WTC11 (cell line): ENCODE data around the gene ALG5. TPM values are rescaled to one million over a fixed set of nuclear protein-coding genes. Genes with fewer than 3 reads are reported as not detected.

ENCODE experiments used
- ATAC-seq: fragments of 200-7000 bp; cut with Tn5 transposase; 2 replicates; pipeline ENCODE4 v1.10.0; 2021; ENCODE audit warnings: mild to moderate bottlenecking, moderate library complexity
- CTCF ChIA-PET: fragments of 300-600 bp; sonication (Branson Sonifier 250); formaldehyde crosslinking; loops from one replicate; lab custom pipeline; 2021; ENCODE audit warnings: antibody characterized with exemption; lab: Charles Lee
- POLR2A ChIA-PET: fragments of 350-600 bp; sonication (Branson Sonifier 250); formaldehyde crosslinking; loops from one replicate; lab custom pipeline; 2021; ENCODE audit warnings: antibody characterized with exemption; lab: Charles Lee
- DNase-seq: peaks from one replicate; pipeline ENCODE4 v3.0.0; 2021; ENCODE audit warnings: low spot score
- H3K27ac Mint-ChIP-seq: 2 replicates; pipeline ENCODE4 v1.8.0; 2021; ENCODE audit warnings: mixed read lengths
- H3K27me3 Mint-ChIP-seq: 2 replicates; pipeline ENCODE4 v1.8.0; 2021; ENCODE audit warnings: low read depth, mild to moderate bottlenecking, moderate library complexity, mixed read lengths
- H3K36me3 Mint-ChIP-seq: 2 replicates; pipeline ENCODE4 v1.8.0; 2021; ENCODE audit warnings: mixed read lengths
- H3K4me1 Mint-ChIP-seq: 2 replicates; pipeline ENCODE4 v1.8.0; 2022; ENCODE audit warnings: mixed read lengths
- H3K4me3 Mint-ChIP-seq: 2 replicates; pipeline ENCODE4 v1.8.0; 2021; ENCODE audit warnings: mild to moderate bottlenecking, moderate library complexity, mixed read lengths
- H3K9me3 Mint-ChIP-seq: 2 replicates; pipeline ENCODE4 v1.8.0; 2021; ENCODE audit warnings: mixed read lengths
- ATF1 ChIP-seq: sonication (generic); formaldehyde crosslinking; IDR thresholded peaks from 2 replicates; pipeline ENCODE4 v1.8.1; 2023; ENCODE audit warnings: mild to moderate bottlenecking, moderate library complexity, missing genetic modification reagents
- ATF3 ChIP-seq: sonication (generic); formaldehyde crosslinking; conservative IDR thresholded peaks from 2 replicates; pipeline ENCODE4 v1.8.1; 2022; ENCODE audit warnings: mild to moderate bottlenecking, missing genetic modification reagents
- CBFB ChIP-seq: sonication (generic); formaldehyde crosslinking; IDR thresholded peaks from 2 replicates; pipeline ENCODE4 v1.8.1; 2022; ENCODE audit warnings: mild to moderate bottlenecking, low read depth, missing genetic modification reagents
- CDX4 ChIP-seq: fragments of 250-450 bp; sonication (Bioruptor Pico); IDR thresholded peaks from 2 replicates; pipeline ENCODE4 v1.9.0; 2021; ENCODE audit warnings: moderate library complexity, mild to moderate bottlenecking, inconsistent platforms, borderline replicate concordance
- CREB1 ChIP-seq: sonication (generic); formaldehyde crosslinking; IDR thresholded peaks from 2 replicates; pipeline ENCODE4 v1.8.0; 2023; ENCODE audit warnings: mild to moderate bottlenecking, missing genetic modification reagents
- CTCF ChIP-seq: fragments of 200-600 bp; IDR thresholded peaks from 2 replicates; pipeline ENCODE4 v1.8.0; 2022; ENCODE audit warnings: antibody characterized with exemption
- E2F1 ChIP-seq: sonication (generic); formaldehyde crosslinking; IDR thresholded peaks from 2 replicates; pipeline ENCODE4 v1.8.0; 2022; ENCODE audit warnings: mild to moderate bottlenecking, missing genetic modification reagents
- E2F5 ChIP-seq: sonication (generic); formaldehyde crosslinking; IDR thresholded peaks from 2 replicates; pipeline ENCODE4 v1.8.1; 2022; ENCODE audit warnings: mild to moderate bottlenecking, moderate library complexity, missing genetic modification reagents
- EMX1 ChIP-seq: fragments of 250-450 bp; sonication (Bioruptor Pico); IDR thresholded peaks from 2 replicates; pipeline ENCODE4 v1.8.0; 2021; ENCODE audit warnings: mild to moderate bottlenecking
- ETV6 ChIP-seq: sonication (generic); formaldehyde crosslinking; IDR thresholded peaks from 2 replicates; pipeline ENCODE4 v1.8.1; 2022; ENCODE audit warnings: mild to moderate bottlenecking, missing genetic modification reagents
- FOXJ3 ChIP-seq: sonication (generic); formaldehyde crosslinking; IDR thresholded peaks from 2 replicates; pipeline ENCODE4 v1.9.0; 2021; ENCODE audit warnings: missing genetic modification reagents, mild to moderate bottlenecking, borderline replicate concordance
- GTF2I ChIP-seq: fragments of 250-450 bp; sonication (Bioruptor Pico); conservative IDR thresholded peaks from 2 replicates; pipeline ENCODE4 v1.4.0; 2021; ENCODE audit warnings: mild to moderate bottlenecking
- HMGA2 ChIP-seq: fragments of 250-450 bp; sonication (Bioruptor Pico); IDR thresholded peaks from 2 replicates; pipeline ENCODE4 v1.4.0; 2021; ENCODE audit warnings: mild to moderate bottlenecking, moderate library complexity
- HMGXB4 ChIP-seq: sonication (generic); formaldehyde crosslinking; IDR thresholded peaks from 2 replicates; pipeline ENCODE4 v1.8.1; 2023; ENCODE audit warnings: mild to moderate bottlenecking, moderate library complexity, missing genetic modification reagents
- IRF2 ChIP-seq: sonication (generic); formaldehyde crosslinking; IDR thresholded peaks from 2 replicates; pipeline ENCODE4 v1.8.0; 2022; ENCODE audit warnings: low read depth, missing genetic modification reagents, borderline replicate concordance
- KAT7 ChIP-seq: sonication (generic); formaldehyde crosslinking; IDR thresholded peaks from 2 replicates; pipeline ENCODE4 v1.8.1; 2023; ENCODE audit warnings: missing genetic modification reagents, mild to moderate bottlenecking, borderline replicate concordance
- MXD4 ChIP-seq: fragments of 250-450 bp; sonication (Bioruptor Pico); IDR thresholded peaks from 2 replicates; pipeline ENCODE4 v1.8.0; 2021; ENCODE audit warnings: mild to moderate bottlenecking, moderate library complexity, borderline replicate concordance
- NFATC4 ChIP-seq: fragments of 250-450 bp; sonication (Bioruptor Pico); IDR thresholded peaks from 2 replicates; pipeline ENCODE4 v1.9.0; 2021; ENCODE audit warnings: mild to moderate bottlenecking
- NFE2L1 ChIP-seq: sonication (generic); formaldehyde crosslinking; IDR thresholded peaks from 2 replicates; pipeline ENCODE4 v1.8.1; 2023; ENCODE audit warnings: missing genetic modification reagents
- NR1H2 ChIP-seq: sonication (generic); formaldehyde crosslinking; IDR thresholded peaks from 2 replicates; pipeline ENCODE4 v1.9.0; 2021; ENCODE audit warnings: mild to moderate bottlenecking, moderate library complexity, missing genetic modification reagents
- PRRX2 ChIP-seq: fragments of 250-450 bp; sonication (Bioruptor Pico); IDR thresholded peaks from 2 replicates; pipeline ENCODE4 v1.8.0; 2021; ENCODE audit warnings: mild to moderate bottlenecking
- RORB ChIP-seq: fragments of 250-450 bp; sonication (Bioruptor Pico); IDR thresholded peaks from 2 replicates; pipeline ENCODE4 v1.9.0; 2021; ENCODE audit warnings: mild to moderate bottlenecking
- ZBTB21 ChIP-seq: sonication (generic); formaldehyde crosslinking; IDR thresholded peaks from 2 replicates; pipeline ENCODE4 v1.8.1; 2023; ENCODE audit warnings: mild to moderate bottlenecking, missing genetic modification reagents, borderline replicate concordance
- total RNA-seq: library from RNA; stranded (reverse); gene quantifications from 3 replicates; pipeline ENCODE4 v1.2.3, GENCODE V29; 2021

The ALG5 gene
- total RNA-seq, 1 experiment from 2014 or later: 18.4 TPM

GRCh38 chr13:36925603-36926002 lies 73.5 kb downstream of the ALG5 start:
- DNase-seq (no peak), ATAC-seq (no peak)
- Mint-ChIP-seq H3K36me3 (no peaks in the 10 kb centered on the region), H3K4me1 (no peaks in the 10 kb centered on the region), H3K27ac (no peak overlapping the region), H3K4me3 (no peak overlapping the region), H3K27me3 (peaks cover 20% of the 10 kb centered on the region), H3K9me3 (no peaks in the 10 kb centered on the region; the same call in 1 of the 2 replicates)
- ChIA-PET CTCF (no interaction called here), POLR2A (no interaction called here)
- TF ChIP-seq CTCF: no peak
- TF ChIP-seq ATF1 (CRISPR knock-in tag): no peak
- TF ChIP-seq GTF2I (CRISPR knock-in tag): no peak

- Mint-ChIP-seq H3K36me3 (no peaks in the 10 kb centered on the region), H3K4me3 (no peak overlapping the region)
- no peak for DNase-seq
- TF ChIP-seq NFE2L1 (CRISPR knock-in tag) (no peak), MXD4 (CRISPR knock-in tag) (no peak), KAT7 (CRISPR knock-in tag) (no peak), E2F1 (CRISPR knock-in tag) (no peak), ZBTB21 (CRISPR knock-in tag) (no peak), ATF3 (CRISPR knock-in tag) (no peak), CREB1 (CRISPR knock-in tag) (no peak), EMX1 (CRISPR knock-in tag) (no peak), HMGXB4 (CRISPR knock-in tag) (no peak), CDX4 (CRISPR knock-in tag) (no peak), RORB (CRISPR knock-in tag) (no peak), PRRX2 (no peak), NR1H2 (no peak), CBFB (no peak), HMGA2 (CRISPR knock-in tag) (no peak), ETV6 (no peak), FOXJ3 (CRISPR knock-in tag) (no peak), NFATC4 (CRISPR knock-in tag) (no peak), IRF2 (no peak), E2F5 (CRISPR knock-in tag) (no peak)
- TF ChIP-seq, all 79 proteins: peak for 0
- POLR2A ChIA-PET: no interaction called here
- Mint-ChIP-seq H3K9me3 (no peaks in the 10 kb centered on the region), H3K4me1 (peaks cover 2% of the 10 kb centered on the region), H3K27me3 (peaks cover 25% of the 10 kb centered on the region), H3K27ac (no peak overlapping the region)
- CTCF ChIA-PET: no interaction called here
- no peak for ATAC-seq
Measured at GRCh38 chr13:36924001-36924400, 75.1 kb downstream of the ALG5 start.
